Spleen (tissue), 11 donors: ENCODE results near the gene NFASC. TPM values are rescaled to one million over a fixed set of nuclear protein-coding genes. Genes with fewer than 3 reads are reported as not detected.

Experiments
- DNase-seq: peaks from one replicate; pipeline ENCODE4 v3.0.0-alpha.2; 2020
- H3K27ac ChIP-seq, 8 donors: fragments of 200-600 bp; sonication (generic) in 7 of 8; 1 replicate in 4 of 8; 2 replicates in 4 of 8; pipeline versions ENCODE4 v1.5.0 to v1.8.0; 2016 to 2021; ENCODE audit warnings: inconsistent platforms in 4 of 8, mild to moderate bottlenecking in 4 of 8, moderate library complexity in 1 of 8
- H3K27me3 ChIP-seq, 7 donors: fragments of 200-600 bp; sonication (generic) in 6 of 7; replicated peaks in 1 of 7; 1 replicate in 4 of 7; 2 replicates in 3 of 7; pipeline versions ENCODE4 v1.5.0 to v1.8.0; 2016 to 2021; ENCODE audit warnings: inconsistent platforms in 3 of 7, mild to moderate bottlenecking in 1 of 7
- H3K36me3 ChIP-seq, 6 donors: fragments of 200-600 bp; sonication (generic) in 5 of 6; 1 replicate in 4 of 6; 2 replicates in 2 of 6; pipeline versions ENCODE4 v1.5.0 to v1.8.0; 2016 to 2021; ENCODE audit warnings: inconsistent platforms in 2 of 6
- H3K4me1 ChIP-seq, 6 donors: fragments of 200-600 bp; sonication (generic) in 5 of 6; 1 replicate in 3 of 6; 2 replicates in 3 of 6; pipeline versions ENCODE4 v1.5.0 to v1.8.0; 2016 to 2021; ENCODE audit warnings: inconsistent platforms in 3 of 6
- H3K4me3 ChIP-seq, 8 donors: fragments of 200-600 bp; sonication (generic) in 7 of 8; 1 replicate in 4 of 8; 2 replicates in 4 of 8; pipeline versions ENCODE4 v1.5.0 to v1.8.0; 2016 to 2021; ENCODE audit warnings: inconsistent platforms in 4 of 8, mild to moderate bottlenecking in 4 of 8, moderate library complexity in 2 of 8
- H3K9me3 ChIP-seq, 8 donors: fragments of 200-600 bp; sonication (generic) in 7 of 8; 1 replicate in 4 of 8; 2 replicates in 4 of 8; pipeline versions ENCODE4 v1.5.0 to v1.8.0; 2016 to 2021; ENCODE audit warnings: inconsistent platforms in 4 of 8
- POLR2A ChIP-seq, 3 donors: fragments of 450-650 bp; IDR thresholded peaks; one replicate each; pipeline ENCODE4 v1.5.1; 2017; ENCODE audit warnings: antibody characterized with exemption in 3 of 3, mild to moderate bottlenecking in 1 of 3
- POLR2AphosphoS5 ChIP-seq, 3 donors: sonication (generic); formaldehyde crosslinking; IDR thresholded peaks; one replicate each; pipeline ENCODE4 v1.5.1; 2017; ENCODE audit warnings: antibody characterized with exemption in 3 of 3
- WGBS, 5 donors: extraction: QIAGEN DNeasy Blood & Tissue Kit in 3 of 5; methylation state at CpG; one replicate each; pipeline versions ENCODE4 v1.1.5 to v1.1.7; 2013 to 2018; 5-methylcytosine and 5-hydroxymethylcytosine counted together
- intact Hi-C: fragments of 100-400 bp; cut with DNase I; formaldehyde crosslinking; loops from one replicate; pipeline ENCODE4 v1.15.0; 2023; ENCODE audit warnings: low total_unique reads
- polyA plus RNA-seq, 3 donors: library from polyadenylated mRNA; stranded (reverse); fragments of 200-250 nt; gene quantifications; one replicate each; pipeline ENCODE4 v1.2.1, GENCODE V29; 2013
- total RNA-seq, 7 donors: library from RNA; depleted of rRNA in 3 of 7; stranded (reverse); fragments of >200 nt in 3 of 7; fragmentation: NEBNext Ultra II Directional in 4 of 7; extraction: Animal tissue kit (Norgen Biotek cat#: 25700) in 4 of 7; gene quantifications; one replicate each; pipeline versions ENCODE4 v1.1.0 to v1.2.1, GENCODE V29; 2016 to 2021
- TF ChIP-seq, protein P1 (sequence below), 11 experiments: fragments of 200-600 bp in 7 of 11; fragments of 450-650 bp in 4 of 11; sonication (generic) in 4 of 11; IDR thresholded peaks in 8 of 11; conservative IDR thresholded peaks in 3 of 11; 1 replicate in 7 of 11; 2 replicates in 4 of 11; pipeline versions ENCODE4 v1.4.0 to v1.8.0; 2016 to 2021; ENCODE audit warnings: antibody characterized with exemption in 11 of 11, inconsistent platforms in 4 of 11, mild to moderate bottlenecking in 1 of 11
- donor health status: healthy with polysubstance abuse.
- donor health status: DM: no; HTN: no; CAD: no; lungs with moderate emphysema.
- donor health status: DM: no; HTN: no; CAD: no.
- donor health status: Bipolar disorder and iron deficiency.
- donor health status: healthy.
- donor health status: DM: no; HTN: no; CAD: no.
- donor health status: DM: yes; HTN: yes; CAD: no.

NFASC gene
- total and polyA plus RNA-seq, 10 donors, result 2.8 to 60.3 (median 23.1) TPM

DNA sequence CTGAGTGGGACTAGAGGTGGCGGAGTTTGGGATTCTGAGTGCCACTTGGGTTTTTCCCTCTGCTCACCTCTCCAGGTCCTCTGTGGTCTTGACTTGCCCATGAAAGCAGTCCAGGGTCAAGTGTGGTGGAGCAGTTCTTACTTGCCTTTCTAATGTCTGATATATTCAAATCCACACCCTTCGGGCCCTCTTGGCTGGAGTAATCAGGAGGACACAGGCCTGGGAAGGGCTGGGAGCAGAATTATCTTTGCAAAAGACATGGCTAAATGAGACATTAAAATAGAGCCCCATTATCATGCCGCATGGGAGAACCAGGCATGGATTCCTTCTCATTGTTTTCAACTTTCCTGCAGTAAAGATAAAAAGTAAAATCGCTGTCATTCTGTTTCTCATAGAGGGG lies 74.0 kb downstream of the NFASC start:
- WGBS, 5 donors, result 87 to 97% (median 94%) methylated on average over 4 of the region's 4 CpGs
- TF ChIP-seq POLR2AphosphoS5 (IDR thresholded peaks at IDR 0.05), result no peak
- no peak for DNase-seq
- Histone ChIP-seq H3K36me3 (no peaks in the 10 kb centered on the region), H3K27me3 (peaks cover 0 to 18% (median 0%) of the 10 kb centered on the region in 7 donors), H3K4me3 (no peak overlapping the region), H3K4me1 (peaks cover 0 to 20% (median 0%) of the 10 kb centered on the region in 6 donors), H3K9me3 (no peaks in the 10 kb centered on the region), H3K27ac (no peak overlapping the region)
- intact Hi-C loops, result no loop called here

DNA sequence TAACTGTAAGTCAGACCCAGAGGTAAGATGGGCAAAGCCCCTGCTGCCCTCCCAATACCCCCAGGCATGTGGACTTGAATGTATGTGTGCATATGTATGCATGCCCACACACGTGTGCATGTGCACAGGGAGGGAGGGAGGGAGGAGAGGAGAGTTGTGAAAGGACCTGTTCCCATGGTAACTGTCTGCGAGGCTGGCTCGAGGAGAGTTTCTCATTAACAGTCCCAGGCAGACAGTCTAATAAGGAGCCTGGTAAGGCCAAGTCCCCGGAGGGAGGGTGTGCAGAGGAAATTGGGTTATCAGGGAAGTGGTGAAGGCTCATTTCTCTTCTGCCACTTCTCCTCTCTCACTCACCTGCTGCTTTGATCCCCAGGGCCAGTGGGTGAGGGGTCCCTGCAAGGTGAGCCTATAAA lies 74.9 kb downstream of the NFASC start:
- TF ChIP-seq, protein P1, sequence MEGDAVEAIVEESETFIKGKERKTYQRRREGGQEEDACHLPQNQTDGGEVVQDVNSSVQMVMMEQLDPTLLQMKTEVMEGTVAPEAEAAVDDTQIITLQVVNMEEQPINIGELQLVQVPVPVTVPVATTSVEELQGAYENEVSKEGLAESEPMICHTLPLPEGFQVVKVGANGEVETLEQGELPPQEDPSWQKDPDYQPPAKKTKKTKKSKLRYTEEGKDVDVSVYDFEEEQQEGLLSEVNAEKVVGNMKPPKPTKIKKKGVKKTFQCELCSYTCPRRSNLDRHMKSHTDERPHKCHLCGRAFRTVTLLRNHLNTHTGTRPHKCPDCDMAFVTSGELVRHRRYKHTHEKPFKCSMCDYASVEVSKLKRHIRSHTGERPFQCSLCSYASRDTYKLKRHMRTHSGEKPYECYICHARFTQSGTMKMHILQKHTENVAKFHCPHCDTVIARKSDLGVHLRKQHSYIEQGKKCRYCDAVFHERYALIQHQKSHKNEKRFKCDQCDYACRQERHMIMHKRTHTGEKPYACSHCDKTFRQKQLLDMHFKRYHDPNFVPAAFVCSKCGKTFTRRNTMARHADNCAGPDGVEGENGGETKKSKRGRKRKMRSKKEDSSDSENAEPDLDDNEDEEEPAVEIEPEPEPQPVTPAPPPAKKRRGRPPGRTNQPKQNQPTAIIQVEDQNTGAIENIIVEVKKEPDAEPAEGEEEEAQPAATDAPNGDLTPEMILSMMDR (IDR thresholded peaks at IDR 0.05 in 8 of 11, conservative IDR thresholded peaks at IDR 0.05 in 3 of 11), result no peak
- no peak for TF ChIP-seq POLR2AphosphoS5 (IDR thresholded peaks at IDR 0.05)
- Histone ChIP-seq H3K27ac (no peak overlapping the region), H3K27me3 (peaks cover 0 to 18% (median 0%) of the 10 kb centered on the region in 7 donors), H3K4me1 (peaks cover 0 to 20% (median 0%) of the 10 kb centered on the region in 6 donors), H3K9me3 (no peaks in the 10 kb centered on the region), H3K4me3 (no peak overlapping the region), H3K36me3 (no peaks in the 10 kb centered on the region)
- DNase-seq, result no peak
- intact Hi-C loops, result no loop called here
- 11 to 24% (median 13%) methylated on average over 4 of the region's 4 CpGs for WGBS, 5 donors

DNA sequence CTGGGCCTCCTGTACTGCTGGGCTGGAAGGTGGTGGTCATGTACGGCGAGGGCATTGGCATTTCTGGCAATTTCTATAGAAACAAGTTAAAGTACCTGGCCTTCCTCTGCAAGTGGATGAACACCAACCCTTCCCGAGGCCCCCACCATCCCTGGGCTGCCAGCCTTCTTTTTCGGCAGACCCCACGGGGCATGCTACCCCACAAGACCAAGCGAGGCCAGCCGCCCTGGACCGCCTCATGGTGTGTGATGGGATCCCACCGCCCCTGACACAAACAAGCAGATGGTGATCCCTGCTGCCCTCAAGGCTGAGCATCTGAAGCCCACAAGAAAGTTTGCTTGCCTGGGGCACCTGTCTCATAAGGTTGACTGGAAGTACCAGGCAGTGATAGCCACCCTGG lies 76.0 kb downstream of the NFASC start:
- Histone ChIP-seq H3K4me1 (peaks cover 0 to 16% (median 0%) of the 10 kb centered on the region in 6 donors), H3K27ac (no peak overlapping the region), H3K9me3 (no peaks in the 10 kb centered on the region), H3K36me3 (no peaks in the 10 kb centered on the region), H3K4me3 (no peak overlapping the region), H3K27me3 (peaks cover 0 to 14% (median 0%) of the 10 kb centered on the region in 7 donors)
- intact Hi-C loops, result no loop called here
- TF ChIP-seq, protein P1 (IDR thresholded peaks at IDR 0.05 in 8 of 11, conservative IDR thresholded peaks at IDR 0.05 in 3 of 11), result no peak
- TF ChIP-seq POLR2AphosphoS5 (IDR thresholded peaks at IDR 0.05) (no peak), POLR2A (IDR thresholded peaks at IDR 0.05) (no peak)
- DNase-seq, result no peak
- WGBS, 5 donors, result 92 to 96% (median 94%) methylated on average over 7 to 9 of the region's 9 CpGs

DNA sequence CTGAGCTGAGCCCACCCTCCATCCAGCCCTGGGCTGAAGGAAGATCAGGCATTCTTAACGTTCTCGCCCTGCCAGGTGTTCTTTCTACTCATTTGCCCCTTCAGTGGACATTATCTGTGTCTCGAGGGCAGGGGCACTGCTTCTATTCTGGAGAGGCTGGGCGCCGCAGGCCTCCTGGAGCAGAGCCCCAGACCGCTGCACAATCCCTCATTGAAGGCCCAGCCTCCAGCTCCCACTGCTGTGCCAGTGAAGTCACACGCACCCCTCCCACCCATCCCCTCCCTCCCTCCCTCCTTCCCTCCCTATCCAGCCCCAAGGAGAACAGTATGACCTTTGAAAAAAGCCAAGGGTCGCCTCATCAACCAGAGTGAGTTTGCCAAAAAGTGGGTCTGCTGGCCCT lies 76.7 kb downstream of the NFASC start:
- H3K4me1 ChIP-seq, result peaks cover 0 to 10% (median 0%) of the 10 kb centered on the region in 6 donors
- no peak for DNase-seq

More for the DNA sequence above, 76.7 kb downstream of the NFASC start:
- no peak overlapping the region for H3K4me3 ChIP-seq
- peaks cover 0 to 7% (median 0%) of the 10 kb centered on the region in 7 donors for H3K27me3 ChIP-seq
- intact Hi-C loops, result no loop called here
- H3K9me3 ChIP-seq, result no peaks in the 10 kb centered on the region
- 68 to 90% (median 85%) methylated on average over 8 of the region's 8 CpGs for WGBS, 5 donors
- H3K27ac ChIP-seq, result no peak overlapping the region
- TF ChIP-seq, protein P1 (IDR thresholded peaks at IDR 0.05 in 8 of 11, conservative IDR thresholded peaks at IDR 0.05 in 3 of 11), result no peak
- TF ChIP-seq POLR2A (IDR thresholded peaks at IDR 0.05) (no peak), POLR2AphosphoS5 (IDR thresholded peaks at IDR 0.05) (no peak)
- no peaks in the 10 kb centered on the region for H3K36me3 ChIP-seq
